ENCODE results near the gene TNK1.
"Not testable (repeated sequence)": the region's sequence is repeated elsewhere in the genome, so short reads cannot be mapped to it uniquely, and the experiment has no call there.

The TNK1 gene

DNA sequence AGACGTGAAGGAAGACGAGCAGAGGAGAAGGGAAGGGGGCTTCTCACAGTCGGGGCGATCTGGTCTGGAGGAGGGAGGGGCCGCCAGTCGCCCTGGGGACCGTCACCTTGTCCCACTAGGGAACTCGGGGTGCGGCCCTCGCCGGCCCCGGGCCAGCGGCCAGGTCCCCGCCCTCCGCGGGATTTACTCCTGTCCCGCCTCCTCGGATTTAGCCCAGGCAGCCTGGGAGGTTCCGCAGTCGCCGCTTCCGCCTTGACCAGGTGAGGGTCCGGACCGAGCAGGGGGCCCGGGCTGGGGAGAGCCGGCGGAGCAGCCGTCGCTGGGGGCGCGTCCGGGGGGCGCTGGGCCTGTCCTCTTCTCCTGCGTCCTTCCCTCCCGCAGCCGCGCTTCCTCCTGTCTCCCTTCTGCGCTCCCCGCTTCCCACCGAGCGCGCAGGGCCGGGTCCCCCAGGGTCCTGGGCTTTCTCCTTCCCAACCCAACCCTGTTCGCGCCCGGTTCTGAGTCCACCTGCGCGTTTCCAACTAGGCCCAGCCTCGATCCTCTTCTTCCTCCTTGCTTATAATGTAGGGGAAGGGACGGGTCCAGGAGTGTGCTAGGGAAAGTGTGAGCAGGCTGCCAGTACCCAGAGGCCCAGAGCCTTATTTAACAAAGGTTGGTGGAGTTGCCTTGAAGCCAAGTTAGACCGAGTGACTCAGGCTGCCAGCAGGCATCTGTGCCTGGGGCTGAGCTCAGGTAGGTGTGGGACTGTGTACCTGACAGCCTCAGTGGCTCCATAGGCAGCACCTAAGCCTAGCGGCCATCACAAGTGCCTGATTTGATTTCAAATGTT, at the start of gene TNK1:
TSS of gene TNK1 (plus strand) at position 235 of the 829 bp plus-strand sequence. CDS start 1,838 bp downstream, outside the sequence.
- TF ChIP-seq, protein P1, sequence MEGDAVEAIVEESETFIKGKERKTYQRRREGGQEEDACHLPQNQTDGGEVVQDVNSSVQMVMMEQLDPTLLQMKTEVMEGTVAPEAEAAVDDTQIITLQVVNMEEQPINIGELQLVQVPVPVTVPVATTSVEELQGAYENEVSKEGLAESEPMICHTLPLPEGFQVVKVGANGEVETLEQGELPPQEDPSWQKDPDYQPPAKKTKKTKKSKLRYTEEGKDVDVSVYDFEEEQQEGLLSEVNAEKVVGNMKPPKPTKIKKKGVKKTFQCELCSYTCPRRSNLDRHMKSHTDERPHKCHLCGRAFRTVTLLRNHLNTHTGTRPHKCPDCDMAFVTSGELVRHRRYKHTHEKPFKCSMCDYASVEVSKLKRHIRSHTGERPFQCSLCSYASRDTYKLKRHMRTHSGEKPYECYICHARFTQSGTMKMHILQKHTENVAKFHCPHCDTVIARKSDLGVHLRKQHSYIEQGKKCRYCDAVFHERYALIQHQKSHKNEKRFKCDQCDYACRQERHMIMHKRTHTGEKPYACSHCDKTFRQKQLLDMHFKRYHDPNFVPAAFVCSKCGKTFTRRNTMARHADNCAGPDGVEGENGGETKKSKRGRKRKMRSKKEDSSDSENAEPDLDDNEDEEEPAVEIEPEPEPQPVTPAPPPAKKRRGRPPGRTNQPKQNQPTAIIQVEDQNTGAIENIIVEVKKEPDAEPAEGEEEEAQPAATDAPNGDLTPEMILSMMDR (IDR thresholded peaks at IDR 0.05; ENCODE audit: unreplicated experiment in 3 of 3) = no peak
- peaks cover 9% of the 10 kb centered on the region for H3K9me3 Mint-ChIP-seq
- no peaks in the 10 kb centered on the region for H3K36me3 Mint-ChIP-seq (ENCODE audit: low read depth)
- H3K27ac Mint-ChIP-seq = peak within 1 kb of the TSS in 2 of 3 experiments; percentile 4 to 53
- H3K4me1 Mint-ChIP-seq = peaks cover 5% of the 10 kb centered on the region
- H3K4me3 Mint-ChIP-seq = peak within 1 kb of the TSS; percentile 78 to 79 (median 78)
- peaks cover 85% of the 10 kb centered on the region for H3K27me3 Mint-ChIP-seq (ENCODE audit: low read depth)

- no peaks in the 10 kb centered on the region for H3K36me3 Mint-ChIP-seq (ENCODE audit: low read depth)
- H3K9me3 Mint-ChIP-seq = no peaks in the 10 kb centered on the region
- H3K4me1 Mint-ChIP-seq = peaks cover 30% of the 10 kb centered on the region
- TF ChIP-seq, protein P1 (IDR thresholded peaks at IDR 0.05; ENCODE audit: unreplicated experiment in 3 of 3) = no peak
- H3K27ac Mint-ChIP-seq = peak overlapping the region; percentile 61 to 91 (median 62)
- peak overlapping the region; percentile 11 to 52 (median 48) for H3K4me3 Mint-ChIP-seq
- peaks cover 6% of the 10 kb centered on the region for H3K27me3 Mint-ChIP-seq (ENCODE audit: low read depth)
Observed at GRCh38 chr17:7332111-7332510, 48.8 kb upstream of the TNK1 start.

DNA sequence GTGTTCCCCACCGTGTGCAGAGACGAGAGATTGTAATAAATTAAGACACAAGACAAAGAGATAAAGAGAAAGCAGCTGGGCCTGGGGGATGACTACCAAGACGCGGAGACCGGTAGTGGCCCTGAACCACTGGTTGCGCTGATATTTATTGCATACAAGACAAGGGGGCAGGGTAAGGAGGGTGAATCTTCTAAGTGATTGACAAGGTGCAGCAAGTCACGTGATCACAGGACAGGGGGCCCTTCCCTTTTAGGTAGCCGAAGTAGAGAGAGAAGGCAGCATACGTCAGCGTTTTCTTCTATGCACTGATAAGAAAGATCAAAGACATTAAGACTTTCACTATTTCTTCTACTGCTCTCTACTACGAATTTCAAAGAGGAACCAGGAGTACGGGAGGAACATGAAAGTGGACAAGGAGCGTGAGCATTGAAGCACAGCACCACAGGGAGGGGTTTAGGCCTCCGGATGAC, 48.3 kb upstream of the TNK1 start:
- H3K9me3 Mint-ChIP-seq = not testable (repeated sequence)

DNA sequence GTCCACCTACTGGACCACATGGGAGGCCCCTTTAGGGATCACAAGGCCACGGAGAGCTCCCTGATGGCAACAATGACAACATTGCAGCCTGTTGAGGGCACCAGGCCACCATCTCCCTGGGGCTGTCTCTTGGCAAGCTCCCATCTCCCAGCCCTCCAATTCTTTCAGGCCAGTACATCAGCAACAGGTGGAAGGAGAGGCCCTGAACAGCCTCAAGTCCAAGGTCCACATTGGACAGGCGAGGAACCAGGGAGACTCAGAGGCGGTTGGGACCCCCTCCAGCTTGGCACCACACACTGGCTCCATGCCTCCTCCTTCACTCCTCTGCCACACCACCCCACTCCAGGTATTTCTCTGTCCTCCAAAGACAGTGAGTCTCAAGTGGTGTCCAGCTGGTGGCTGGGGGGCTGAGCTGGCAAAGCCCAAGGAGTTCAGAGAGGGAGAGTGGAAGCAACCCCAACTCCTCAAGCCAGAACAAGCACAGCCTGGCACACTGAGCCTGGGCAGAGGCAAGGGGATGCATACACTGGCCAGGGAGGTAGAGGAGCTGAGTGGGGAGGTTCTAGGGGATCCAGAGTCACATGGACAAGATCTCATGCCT, 45.9 kb upstream of the TNK1 start:
- H3K27ac Mint-ChIP-seq = no peak overlapping the region
- H3K27me3 Mint-ChIP-seq (ENCODE audit: low read depth) = peaks cover 6% of the 10 kb centered on the region
- no peak overlapping the region for H3K4me3 Mint-ChIP-seq
- H3K4me1 Mint-ChIP-seq = peaks cover 10% of the 10 kb centered on the region
- H3K36me3 Mint-ChIP-seq (ENCODE audit: low read depth) = no peaks in the 10 kb centered on the region
- H3K9me3 Mint-ChIP-seq = no peaks in the 10 kb centered on the region
- TF ChIP-seq, protein P1 (IDR thresholded peaks at IDR 0.05; ENCODE audit: unreplicated experiment in 3 of 3) = no peak

More for the DNA sequence above, 48.3 kb upstream of the TNK1 start:
- H3K4me1 Mint-ChIP-seq = peaks cover 28% of the 10 kb centered on the region
- peak overlapping the region; percentile 61 to 91 (median 62) for H3K27ac Mint-ChIP-seq
- not testable (repeated sequence) for H3K27me3 Mint-ChIP-seq (ENCODE audit: low read depth); H3K36me3 Mint-ChIP-seq (ENCODE audit: low read depth)
- peak overlapping the region; percentile 48 to 60 (median 52) for H3K4me3 Mint-ChIP-seq

DNA sequence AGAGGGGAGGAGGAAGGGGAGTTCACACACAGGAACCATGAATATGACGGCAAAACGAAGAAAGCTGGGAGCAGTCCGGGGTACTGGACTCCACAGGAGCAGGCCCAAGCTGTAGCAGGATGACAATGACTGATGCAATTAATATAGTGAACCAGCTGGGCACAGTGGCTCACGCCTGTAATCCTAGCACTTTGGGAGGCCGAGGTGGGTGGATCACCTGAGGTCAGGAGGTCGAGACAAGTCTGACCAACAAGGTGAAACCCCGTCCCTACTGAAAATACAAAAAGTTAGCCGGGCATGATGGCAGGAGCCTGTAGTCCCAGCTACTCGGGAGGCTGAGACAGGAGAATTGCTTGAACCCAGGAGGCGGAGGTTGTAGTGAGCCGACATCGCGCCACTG, 45.1 kb upstream of the TNK1 start:
- not testable (repeated sequence) for H3K4me3 Mint-ChIP-seq; H3K27me3 Mint-ChIP-seq (ENCODE audit: low read depth); H3K27ac Mint-ChIP-seq; H3K36me3 Mint-ChIP-seq (ENCODE audit: low read depth); H3K9me3 Mint-ChIP-seq; H3K4me1 Mint-ChIP-seq

DNA sequence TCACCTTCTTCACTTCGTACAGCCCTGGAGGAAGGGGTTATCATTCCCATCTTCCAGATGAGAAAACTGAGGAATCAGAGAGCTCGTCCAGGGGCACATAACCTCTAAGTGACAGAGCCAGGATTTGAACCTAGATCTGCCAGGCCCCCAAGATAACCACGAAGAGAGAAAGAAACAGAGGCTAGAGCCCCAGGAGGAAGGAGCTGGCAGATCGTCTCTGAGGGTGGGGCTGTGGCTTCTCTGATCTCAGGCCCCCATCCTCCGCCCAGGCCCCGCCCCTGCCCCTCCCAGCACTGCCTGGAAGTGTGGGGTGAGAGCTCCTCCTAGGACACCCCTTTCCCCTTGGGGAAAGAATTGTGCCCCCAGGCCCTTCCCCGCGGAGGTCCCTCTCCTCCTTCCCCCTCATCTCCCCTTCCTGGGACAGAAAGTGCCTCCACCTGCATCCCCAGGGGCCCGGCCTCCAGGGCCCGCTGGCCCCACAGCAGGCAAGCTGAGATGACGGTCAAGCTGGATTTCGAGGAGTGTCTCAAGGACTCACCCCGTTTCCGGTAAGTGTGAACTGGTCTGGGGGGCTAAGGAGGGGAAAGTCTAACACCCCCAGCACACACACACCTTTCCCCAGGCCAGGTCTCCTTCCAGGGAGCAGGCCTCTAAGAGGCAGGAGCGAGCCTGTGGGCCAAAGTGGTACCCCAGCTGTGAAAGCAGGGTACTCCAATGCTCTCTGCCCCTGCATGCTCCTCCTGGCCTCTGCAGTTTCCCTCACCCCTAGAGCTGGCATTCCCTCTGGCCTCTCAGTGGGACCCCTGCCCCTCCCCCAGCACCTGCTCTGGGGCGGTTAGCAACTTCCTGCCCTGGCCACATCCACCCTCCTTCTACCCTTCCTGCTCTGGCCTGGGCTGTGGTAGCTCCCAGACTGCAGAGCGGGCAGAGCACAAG, 44.4 kb upstream of the TNK1 start, which contains the start of gene ACAP1:
TSS of gene ACAP1 (plus strand) at position 290 of the 936 bp plus-strand sequence. CDS start at position 496, 206 bp downstream.
- H3K27ac Mint-ChIP-seq = no peak within 1 kb of the TSS
- H3K4me3 Mint-ChIP-seq = no peak within 1 kb of the TSS
- peaks cover 8% of the 10 kb centered on the region for H3K4me1 Mint-ChIP-seq
- no peaks in the 10 kb centered on the region for H3K9me3 Mint-ChIP-seq
- TF ChIP-seq, protein P1 (IDR thresholded peaks at IDR 0.05; ENCODE audit: unreplicated experiment in 3 of 3) = no peak
- H3K36me3 Mint-ChIP-seq (ENCODE audit: low read depth) = no peaks in the 10 kb centered on the region
- H3K27me3 Mint-ChIP-seq (ENCODE audit: low read depth) = peaks cover 6% of the 10 kb centered on the region

DNA sequence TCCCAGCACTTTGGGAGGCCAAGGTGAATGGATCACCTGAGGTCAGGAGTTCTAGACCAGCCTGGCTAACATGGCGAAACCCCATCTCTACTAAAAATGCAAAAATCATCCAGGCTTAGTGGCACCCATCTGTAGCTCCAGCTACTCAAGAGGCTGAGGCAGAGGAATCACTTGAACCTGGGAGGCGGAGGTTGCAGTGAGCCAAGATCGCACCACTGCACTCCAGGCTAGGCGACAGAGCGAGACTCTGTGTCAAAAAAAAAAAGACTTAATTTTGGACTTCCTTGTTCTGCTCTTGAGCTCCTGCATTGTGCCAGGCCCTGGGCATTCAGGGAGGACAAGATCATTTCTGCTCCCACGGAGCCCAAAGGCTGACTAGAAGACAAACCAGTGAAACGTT, 43.3 kb upstream of the TNK1 start:
- H3K4me1 Mint-ChIP-seq; H3K4me3 Mint-ChIP-seq; H3K9me3 Mint-ChIP-seq; H3K36me3 Mint-ChIP-seq (ENCODE audit: low read depth); H3K27me3 Mint-ChIP-seq (ENCODE audit: low read depth); H3K27ac Mint-ChIP-seq: not testable (repeated sequence)
